ENCODE results near the gene AIF1. TPM values are rescaled to one million over a fixed set of nuclear protein-coding genes. Genes with fewer than 3 reads are reported as not detected.
A peak's percentile ranks its signal among the peaks of the same experiment; 100 is the strongest.

AIF1 gene
- polyA plus RNA-seq, 3 donors, result 63.3 to 80.6 (median 78.2) TPM

GRCh38 chr6:31655349-31656237, 40.6 kb downstream of the AIF1 start, which contains the start of gene APOM:
Gene APOM (plus strand): TSS chr6:31655894. CDS start chr6:31655967, 73 bp downstream.
- no peak for DNase-seq (ENCODE audit: extremely low read depth in 1 of 11, low read depth in 9 of 11, low spot score in 4 of 11)

GRCh38 chr6:31657406-31658157, 42.5 kb downstream of the AIF1 start:
- DNase-seq (ENCODE audit: extremely low read depth in 1 of 11, low read depth in 9 of 11, low spot score in 4 of 11), result no peak

GRCh38 chr6:31658158-31658688, 43.2 kb downstream of the AIF1 start:
- DNase-seq (ENCODE audit: extremely low read depth in 1 of 11, low read depth in 9 of 11, low spot score in 4 of 11), result no peak

GRCh38 chr6:31658983-31659648, 44.1 kb downstream of the AIF1 start:
- DNase-seq (ENCODE audit: extremely low read depth in 1 of 11, low read depth in 9 of 11, low spot score in 4 of 11), result no peak

- DNase-seq (ENCODE audit: extremely low read depth in 1 of 11, low read depth in 9 of 11, low spot score in 4 of 11), result no peak
These were observed 44.8 kb downstream of the AIF1 start for GRCh38 chr6:31659649-31660380.

- peak in 9 of 11 donors; percentile 66 to 82 (median 78) for DNase-seq (ENCODE audit: extremely low read depth in 1 of 11, low read depth in 9 of 11, low spot score in 4 of 11)
These were observed 45.6 kb downstream of the AIF1 start, which contains the start of gene C6orf47 for GRCh38 chr6:31660381-31661261. Gene C6orf47 (minus strand): TSS chr6:31660778. CDS start chr6:31659947, 831 bp downstream.

GRCh38 chr6:31661262-31662123, 46.5 kb downstream of the AIF1 start:
- DNase-seq (ENCODE audit: extremely low read depth in 1 of 11, low read depth in 9 of 11, low spot score in 4 of 11), result no peak

- no peak for DNase-seq (ENCODE audit: extremely low read depth in 1 of 11, low read depth in 9 of 11, low spot score in 4 of 11)
These were observed 47.2 kb downstream of the AIF1 start for GRCh38 chr6:31662124-31662723.

GRCh38 chr6:31663126-31663960, 48.3 kb downstream of the AIF1 start:
- no peak for DNase-seq (ENCODE audit: extremely low read depth in 1 of 11, low read depth in 9 of 11, low spot score in 4 of 11)

GRCh38 chr6:31663961-31664789, 49.1 kb downstream of the AIF1 start:
- DNase-seq (ENCODE audit: extremely low read depth in 1 of 11, low read depth in 9 of 11, low spot score in 4 of 11), result no peak

- peak; percentile 82 to 96 (median 91) for DNase-seq (ENCODE audit: extremely low read depth in 1 of 11, low read depth in 9 of 11, low spot score in 4 of 11)
These were observed 49.9 kb downstream of the AIF1 start, which contains the start of gene GPANK1 for GRCh38 chr6:31664790-31665500. Gene GPANK1 (minus strand): TSS chr6:31664997. CDS start chr6:31664478, 519 bp downstream.

- DNase-seq (ENCODE audit: extremely low read depth in 1 of 11, low read depth in 9 of 11, low spot score in 4 of 11), result peak; percentile 90 to 98 (median 95)
These were observed 50.7 kb downstream of the AIF1 start, which contains the start of gene CSNK2B for GRCh38 chr6:31665501-31666336. Gene CSNK2B (plus strand): TSS chr6:31666080. CDS start chr6:31666832, 752 bp downstream.
